ENCODE results near the gene PLA2G4C.

DNA sequence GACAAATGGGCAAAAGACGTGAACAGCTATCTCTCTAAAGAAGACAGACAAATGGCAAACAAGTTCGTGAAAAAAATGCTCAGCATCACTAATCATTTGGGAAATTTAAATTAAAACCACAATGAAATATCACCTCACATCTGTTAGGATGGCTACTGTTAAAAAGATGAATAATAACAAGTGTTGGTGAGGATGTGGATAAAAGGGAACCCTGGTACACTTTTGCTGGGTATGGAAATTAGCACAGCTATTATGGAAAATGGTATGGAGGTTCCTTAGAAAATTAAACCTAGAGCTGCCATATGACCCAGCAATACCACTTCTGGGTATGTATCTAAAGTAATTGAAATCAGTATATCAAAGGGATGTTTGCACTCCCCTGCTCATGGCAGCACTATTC is 73.9 kb downstream of the PLA2G4C start:
- TF ChIP-seq EZH2 (optimal IDR thresholded peaks at IDR 0.05; ENCODE audit: low read depth, low read length) (no peak), EZH2phosphoT487 (IDR thresholded peaks at IDR 0.05; ENCODE audit: low read length) (no peak)
- TF ChIP-seq, protein P1, sequence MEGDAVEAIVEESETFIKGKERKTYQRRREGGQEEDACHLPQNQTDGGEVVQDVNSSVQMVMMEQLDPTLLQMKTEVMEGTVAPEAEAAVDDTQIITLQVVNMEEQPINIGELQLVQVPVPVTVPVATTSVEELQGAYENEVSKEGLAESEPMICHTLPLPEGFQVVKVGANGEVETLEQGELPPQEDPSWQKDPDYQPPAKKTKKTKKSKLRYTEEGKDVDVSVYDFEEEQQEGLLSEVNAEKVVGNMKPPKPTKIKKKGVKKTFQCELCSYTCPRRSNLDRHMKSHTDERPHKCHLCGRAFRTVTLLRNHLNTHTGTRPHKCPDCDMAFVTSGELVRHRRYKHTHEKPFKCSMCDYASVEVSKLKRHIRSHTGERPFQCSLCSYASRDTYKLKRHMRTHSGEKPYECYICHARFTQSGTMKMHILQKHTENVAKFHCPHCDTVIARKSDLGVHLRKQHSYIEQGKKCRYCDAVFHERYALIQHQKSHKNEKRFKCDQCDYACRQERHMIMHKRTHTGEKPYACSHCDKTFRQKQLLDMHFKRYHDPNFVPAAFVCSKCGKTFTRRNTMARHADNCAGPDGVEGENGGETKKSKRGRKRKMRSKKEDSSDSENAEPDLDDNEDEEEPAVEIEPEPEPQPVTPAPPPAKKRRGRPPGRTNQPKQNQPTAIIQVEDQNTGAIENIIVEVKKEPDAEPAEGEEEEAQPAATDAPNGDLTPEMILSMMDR (IDR thresholded peaks at IDR 0.05; ENCODE audit: low read length), result no peak

All from MM.1S (cell line).